HEK293 (cell line): ENCODE measurements around the gene SP7.

Source experiments
- BCL11B ChIP-seq: fragments of 450-650 bp; formaldehyde crosslinking; IDR thresholded peaks from 2 replicates; pipeline ENCODE4 v1.5.1; 2016; ENCODE audit warnings: low read depth, missing biosample characterization, missing genetic modification characterization
- CTCF ChIP-seq: fragments of 450-650 bp; formaldehyde crosslinking; IDR thresholded peaks from 2 replicates; pipeline ENCODE4 v1.5.1; 2016; ENCODE audit warnings: missing biosample characterization, missing genetic modification characterization
- KLF9 ChIP-seq: fragments of 450-650 bp; formaldehyde crosslinking; IDR thresholded peaks from 2 replicates; pipeline ENCODE4 v1.5.1; 2016; ENCODE audit warnings: missing biosample characterization, missing genetic modification characterization, low read depth
- PATZ1 ChIP-seq: fragments of 450-650 bp; formaldehyde crosslinking; IDR thresholded peaks from 2 replicates; pipeline ENCODE4 v1.5.1; 2016; ENCODE audit warnings: missing biosample characterization, missing genetic modification characterization
- SETDB1 ChIP-seq: IDR thresholded peaks from one replicate; pipeline ENCODE4 v1.6.1; 2017; ENCODE audit warnings: mild to moderate bottlenecking, low read length, moderate library complexity, mixed read lengths; ENCODE audit not compliant: insufficient read length
- ZBTB8A ChIP-seq: fragments of 450-650 bp; formaldehyde crosslinking; IDR thresholded peaks from 2 replicates; pipeline ENCODE4 v1.5.1; 2016; ENCODE audit warnings: missing biosample characterization, missing genetic modification characterization
- ZFP37 ChIP-seq: fragments of 450-650 bp; formaldehyde crosslinking; IDR thresholded peaks from 2 replicates; pipeline ENCODE4 v1.5.1; 2016; ENCODE audit warnings: missing biosample characterization, missing genetic modification characterization
- ZNF157 ChIP-seq: fragments of 450-650 bp; formaldehyde crosslinking; IDR thresholded peaks from 2 replicates; pipeline ENCODE4 v1.5.1; 2016; ENCODE audit warnings: missing biosample characterization, missing genetic modification characterization
- ZNF184 ChIP-seq: fragments of 450-650 bp; IDR thresholded peaks from 2 replicates; pipeline ENCODE4 v1.5.1; 2018; ENCODE audit warnings: missing biosample characterization, mild to moderate bottlenecking, missing genetic modification characterization
- ZNF274 ChIP-seq, 2 experiments: fragments of 200-500 bp in 1 of 2; fragments of 450-650 bp in 1 of 2; sonication (Bioruptor generic) in 1 of 2; formaldehyde crosslinking in 1 of 2; IDR thresholded peaks; 2 replicates each; pipeline versions ENCODE4 v1.5.1 to v1.6.1; 2014 to 2016; ENCODE audit warnings: borderline replicate concordance in 1 of 2, inconsistent platforms in 1 of 2, low read length in 1 of 2, missing biosample characterization in 1 of 2, missing genetic modification characterization in 1 of 2
- ZNF280C ChIP-seq: fragments of 450-650 bp; formaldehyde crosslinking; IDR thresholded peaks from 2 replicates; pipeline ENCODE4 v1.5.1; 2016; ENCODE audit warnings: missing biosample characterization, missing genetic modification characterization
- ZNF280D ChIP-seq: fragments of 450-650 bp; formaldehyde crosslinking; IDR thresholded peaks from 2 replicates; pipeline ENCODE4 v1.5.1; 2016; ENCODE audit warnings: missing biosample characterization, missing genetic modification characterization
- ZNF785 ChIP-seq: fragments of 450-650 bp; formaldehyde crosslinking; IDR thresholded peaks from 2 replicates; pipeline ENCODE4 v1.5.1; 2016; ENCODE audit warnings: missing biosample characterization, missing genetic modification characterization

GRCh38 chr12:53344487-53344823 is 8.3 kb upstream of the SP7 start:
- TF ChIP-seq CTCF (tag by site-specific recombination) (no peak), PATZ1 (tag by site-specific recombination) (peak; percentile 15; the same call in 1 of the 2 replicates), ZNF184 (no peak), SETDB1 (no peak), ZNF157 (tag by site-specific recombination) (no peak), ZNF280C (tag by site-specific recombination) (no peak), ZNF280D (no peak), ZBTB8A (tag by site-specific recombination) (no peak), BCL11B (tag by site-specific recombination) (no peak), KLF9 (tag by site-specific recombination) (no peak), ZFP37 (tag by site-specific recombination) (no peak), ZNF785 (tag by site-specific recombination) (no peak), ZNF274 (IDR thresholded peaks at IDR 0.05; ENCODE audit: low read length) (no peak), ZNF274 (tag by site-specific recombination; IDR thresholded peaks at IDR 0.05; ENCODE audit: borderline replicate concordance) (no peak)
